IMR-90 (cell line): Measurements from ENCODE around the gene TTC23L. TPM values are rescaled to one million over a fixed set of nuclear protein-coding genes. Genes with fewer than 3 reads are reported as not detected.

Source experiments
- ATAC-seq: fragments of 200-7000 bp; cut with Tn5 transposase; 2 replicates; pipeline ENCODE4 v1.9.1; 2020; ENCODE audit warnings: low read depth, mild to moderate bottlenecking, moderate library complexity
- BruUV-seq: library from RNA; stranded (reverse); fragments of 400-500 nt; replicated peaks from 2 replicates; lab custom pipeline; 2021; lab: Mats Ljungman, UMichigan
- CTCF ChIA-PET: fragments of 300-600 bp; formaldehyde crosslinking; extraction: SDS; loops from one replicate; lab custom pipeline; 2021; ENCODE audit warnings: antibody characterized with exemption; lab: Yijun Ruan, JAX
- POLR2A ChIA-PET: fragments of 300-600 bp; sonication (Branson Sonifier 250); formaldehyde crosslinking; loops from one replicate; lab custom pipeline; 2022; ENCODE audit warnings: antibody characterized with exemption; ENCODE audit not compliant: unreplicated experiment; lab: Charles Lee
- DNase-seq: peaks from one replicate; pipeline ENCODE4 v3.0.0; 2013
- H2AFZ ChIP-seq: replicated peaks from 2 replicates; pipeline ENCODE3; 2013; ENCODE audit warnings: low read length, mild to moderate bottlenecking; ENCODE audit not compliant: poor library complexity
- H2AK5ac ChIP-seq: 2 replicates; pipeline ENCODE4 v1.6.1; 2013; ENCODE audit warnings: low read depth, low read length, inconsistent platforms
- H2AK9ac ChIP-seq: replicated peaks from 2 replicates; pipeline ENCODE3; 2013; ENCODE audit warnings: mild to moderate bottlenecking, low read depth, low read length, moderate library complexity; ENCODE audit not compliant: poor library complexity
- H2BK120ac ChIP-seq: 2 replicates; pipeline ENCODE4 v1.6.1; 2013; ENCODE audit warnings: low read depth, low read length, inconsistent platforms
- H2BK15ac ChIP-seq: 3 replicates; pipeline ENCODE4 v1.6.1; 2013; ENCODE audit warnings: low read depth, low read length, inconsistent platforms
- H2BK20ac ChIP-seq: 2 replicates; pipeline ENCODE4 v1.6.1; 2013; ENCODE audit warnings: low read depth, mild to moderate bottlenecking, inconsistent platforms, low read length, moderate library complexity
- H2BK5ac ChIP-seq: 2 replicates; pipeline ENCODE4 v1.6.1; 2013; ENCODE audit warnings: mild to moderate bottlenecking, low read depth, low read length, inconsistent platforms; ENCODE audit not compliant: poor library complexity, severe bottlenecking
- H3K14ac ChIP-seq: replicated peaks from 2 replicates; pipeline ENCODE4 v1.6.1; 2013; ENCODE audit warnings: low read depth, low read length, inconsistent platforms
- H3K18ac ChIP-seq: 2 replicates; pipeline ENCODE4 v1.6.1; 2013; ENCODE audit warnings: low read depth, low read length, control low read depth
- H3K23ac ChIP-seq: 2 replicates; pipeline ENCODE4 v1.6.1; 2013; ENCODE audit warnings: low read depth, low read length, inconsistent platforms
- H3K27ac ChIP-seq: 2 replicates; pipeline ENCODE4 v1.5.1; 2013; ENCODE audit warnings: mild to moderate bottlenecking, control low read depth, low read length; ENCODE audit not compliant: insufficient read depth
- H3K27me3 ChIP-seq: 2 replicates; pipeline ENCODE4 v1.6.1; 2013; ENCODE audit warnings: low read length; ENCODE audit not compliant: control insufficient read depth, insufficient read depth
- H3K36me3 ChIP-seq: 2 replicates; pipeline ENCODE4 v1.6.1; 2013; ENCODE audit warnings: low read length, mixed read lengths; ENCODE audit not compliant: control insufficient read depth, insufficient read depth
- H3K4ac ChIP-seq: 2 replicates; pipeline ENCODE4 v1.6.1; 2013; ENCODE audit warnings: low read depth, low read length, inconsistent platforms
- H3K4me1 ChIP-seq: 2 replicates; pipeline ENCODE4 v1.6.1; 2013; ENCODE audit warnings: low read length, mixed read lengths; ENCODE audit not compliant: control insufficient read depth, insufficient read depth
- H3K4me2 ChIP-seq: 2 replicates; pipeline ENCODE4 v1.6.1; 2013; ENCODE audit warnings: low read depth, mild to moderate bottlenecking, control low read depth, low read length, moderate library complexity
- H3K4me3 ChIP-seq: 2 replicates; pipeline ENCODE4 v1.5.1; 2013; ENCODE audit warnings: low read depth, mild to moderate bottlenecking, control low read depth, low read length, moderate library complexity; ENCODE audit not compliant: insufficient read depth
- H3K56ac ChIP-seq: 2 replicates; pipeline ENCODE4 v1.6.1; 2013; ENCODE audit warnings: low read length, inconsistent platforms; ENCODE audit not compliant: insufficient read depth; ENCODE audit errors: extremely low read depth
- H3K79me1 ChIP-seq, 2 experiments: 2 replicates each; pipeline ENCODE4 v1.6.1; 2013; ENCODE audit warnings: low read length in 2 of 2, inconsistent platforms in 1 of 2, low read depth in 1 of 2
- H3K9ac ChIP-seq: 2 replicates; pipeline ENCODE4 v1.6.1; 2013; ENCODE audit warnings: low read depth, low read length, control low read depth
- H3K9me1 ChIP-seq: 2 replicates; pipeline ENCODE4 v1.6.1; 2013; ENCODE audit warnings: low read length, inconsistent platforms; ENCODE audit not compliant: insufficient read depth
- H3K9me3 ChIP-seq: 2 replicates; pipeline ENCODE4 v1.6.1; 2013; ENCODE audit warnings: low read length; ENCODE audit not compliant: control insufficient read depth, insufficient read depth
- H4K20me1 ChIP-seq: 2 replicates; pipeline ENCODE4 v1.6.1; 2013; ENCODE audit warnings: low read length, inconsistent platforms; ENCODE audit not compliant: insufficient read depth
- H4K5ac ChIP-seq: 2 replicates; pipeline ENCODE4 v1.6.1; 2013; ENCODE audit warnings: mild to moderate bottlenecking, low read depth, low read length, control low read depth
- H4K8ac ChIP-seq, 2 experiments: 2 replicates each; pipeline ENCODE4 v1.6.1; 2013; ENCODE audit warnings: low read depth in 2 of 2, low read length in 2 of 2, control low read depth in 1 of 2, inconsistent platforms in 1 of 2
- H4K91ac ChIP-seq: 2 replicates; pipeline ENCODE4 v1.6.1; 2013; ENCODE audit warnings: low read depth, low read length, inconsistent platforms; ENCODE audit not compliant: insufficient read depth
- BHLHE40 ChIP-seq: fragments of 150-350 bp; IDR thresholded peaks from 2 replicates; pipeline ENCODE4 v1.6.1; 2016; ENCODE audit warnings: mild to moderate bottlenecking, low read depth, low read length
- CEBPB ChIP-seq: IDR thresholded peaks from 2 replicates; pipeline ENCODE4 v1.6.1; 2012; ENCODE audit warnings: low read depth, low read length, improper control_type of control experiment
- CHD1 ChIP-seq: IDR thresholded peaks from 2 replicates; pipeline ENCODE4 v1.6.1; 2012; ENCODE audit warnings: low read depth, low read length, improper control_type of control experiment
- CTCF ChIP-seq: conservative IDR thresholded peaks from 2 replicates; pipeline ENCODE4 v1.5.1; 2012; ENCODE audit warnings: mild to moderate bottlenecking, low read depth, low read length, improper control_type of control experiment
- ELK1 ChIP-seq: fragments of 150-350 bp; IDR thresholded peaks from 2 replicates; pipeline ENCODE4 v1.6.1; 2016; ENCODE audit warnings: low read depth, mild to moderate bottlenecking, low read length, moderate library complexity, borderline replicate concordance
- FOS ChIP-seq: fragments of 150-350 bp; IDR thresholded peaks from 2 replicates; pipeline ENCODE4 v1.6.1; 2016; ENCODE audit warnings: low read depth, low read length
- MAFK ChIP-seq: IDR thresholded peaks from 2 replicates; pipeline ENCODE4 v1.6.1; 2012; ENCODE audit warnings: low read depth, low read length, improper control_type of control experiment
- MAZ ChIP-seq: IDR thresholded peaks from 2 replicates; pipeline ENCODE4 v1.6.1; 2012; ENCODE audit warnings: low read depth, mild to moderate bottlenecking, low read length, improper control_type of control experiment, moderate library complexity, borderline replicate concordance
- MXI1 ChIP-seq: IDR thresholded peaks from 2 replicates; pipeline ENCODE4 v1.6.1; 2012; ENCODE audit warnings: low read depth, mild to moderate bottlenecking, low read length, moderate library complexity, borderline replicate concordance
- NFE2L2 ChIP-seq: fragments of 150-350 bp; IDR thresholded peaks from 2 replicates; pipeline ENCODE4 v1.6.1; 2016; ENCODE audit warnings: low read depth, mild to moderate bottlenecking, low read length
- POLR2A ChIP-seq: IDR thresholded peaks from 2 replicates; pipeline ENCODE4 v1.6.1; 2012; ENCODE audit warnings: mild to moderate bottlenecking, low read depth, low read length
- RAD21 ChIP-seq: IDR thresholded peaks from 2 replicates; pipeline ENCODE4 v1.6.1; 2012; ENCODE audit warnings: low read length, improper control_type of control experiment
- RCOR1 ChIP-seq: IDR thresholded peaks from 2 replicates; pipeline ENCODE4 v1.6.1; 2012; ENCODE audit warnings: mild to moderate bottlenecking, low read length, improper control_type of control experiment; ENCODE audit not compliant: insufficient replicate concordance
- RFX5 ChIP-seq: IDR thresholded peaks from 2 replicates; pipeline ENCODE4 v1.8.0; 2012; ENCODE audit warnings: low read depth, mild to moderate bottlenecking, low read length, moderate library complexity
- USF2 ChIP-seq: fragments of 150-350 bp; IDR thresholded peaks from 2 replicates; pipeline ENCODE4 v1.6.1; 2017; ENCODE audit warnings: mild to moderate bottlenecking, antibody characterized with exemption, low read length, low read depth
- WGBS, 2 experiments: methylation state at CpG; one replicate each; pipeline versions ENCODE4 v1.1.5 to v1.1.7; 2013; ENCODE audit warnings: missing lambda C conversion rate in 2 of 2; ENCODE audit not compliant: insufficient read length in 1 of 2; ENCODE audit errors: extremely low coverage in 2 of 2; 5-methylcytosine and 5-hydroxymethylcytosine counted together
- dilution Hi-C: fragments of 300-500 bp; cut with HindIII; formaldehyde crosslinking; loops from one replicate; pipeline ENCODE4 v1.14.3; 2018; ENCODE audit warnings: low sequenced_read_pairs; ENCODE audit not compliant: unreplicated experiment
- in situ Hi-C: fragments of 300-500 bp; cut with MboI; formaldehyde crosslinking; loops from 3 replicates; pipeline ENCODE4 v1.14.3; 2019; ENCODE audit warnings: low sequenced_read_pairs, inconsistent platforms, mixed read lengths
- intact Hi-C: fragments of 100-400 bp; cut with micrococcal nuclease; formaldehyde crosslinking; loops from 2 replicates; pipeline ENCODE4 v1.10.0; 2022
- polyA plus RNA-seq, 3 experiments: library from polyadenylated mRNA; depleted of rRNA; stranded (reverse); fragments of >200 nt; gene quantifications; 2 replicates each; pipeline ENCODE4 v1.2.3, GENCODE V29; 2012; ENCODE audit warnings: low replicate concordance in 1 of 3
- total RNA-seq: library from RNA; depleted of rRNA; stranded (reverse); fragments of >200 nt; gene quantifications from 2 replicates; pipeline ENCODE4 v1.2.3, GENCODE V29; 2012

Gene TTC23L
- total and polyA plus RNA-seq, 2 of the 4 experiments (the other 2 are of a cell fraction), result under 0.01 TPM; not detected in 1

- Histone ChIP-seq H3K36me3 (no peaks in the 10 kb centered on the region), H2BK120ac (no peak overlapping the region), H2AK5ac (no peak overlapping the region), H3K9me1 (no peaks in the 10 kb centered on the region), H3K23ac (no peak overlapping the region), H3K27ac (no peak overlapping the region), H4K8ac (no peak overlapping the region), H3K9ac (no peak overlapping the region), H2BK15ac (no peak overlapping the region), H3K14ac (no peak overlapping the region), H2BK5ac (no peak overlapping the region), H2AK9ac (no peak overlapping the region), H3K56ac (no peak overlapping the region), H3K4ac (no peak overlapping the region), H4K20me1 (no peaks in the 10 kb centered on the region), H3K79me1 (no peaks in the 10 kb centered on the region), H3K4me2 (no peak overlapping the region), H4K91ac (no peak overlapping the region), H3K9me3 (peaks cover 2% of the 10 kb centered on the region; the same call in 1 of the 2 replicates), H3K4me3 (no peak overlapping the region), H3K4me1 (peaks cover 3% of the 10 kb centered on the region; the same call in 1 of the 2 replicates), H2AFZ (no peak overlapping the region), H4K5ac (no peak overlapping the region; the same call in 1 of the 2 replicates), H3K18ac (no peak overlapping the region; the same call in 1 of the 2 replicates), H2BK20ac (no peak overlapping the region), H3K27me3 (no peaks in the 10 kb centered on the region)
- whole genome bisulfite sequencing, 2 experiments, result no CpG with 5 or more reads among the region's 3 CpGs
- intact Hi-C loops (loop anchor here (5.0 kb wide), 1 partner anchor 53 kb away; no protein-coding TSS in a partner anchor), in situ Hi-C loops (no loop called here), dilution Hi-C loops (no loop called here)
- no TSS peak for BruUV-seq
- ATAC-seq (no peak), DNase-seq (no peak)
- POLR2A ChIA-PET, result interaction anchor here (0.6 kb wide), 1 partner anchor 13 kb away, joined by 15 read pairs; no protein-coding TSS in a partner anchor
- CTCF ChIA-PET, result no interaction called here
- no peak for TF ChIP-seq CEBPB
- no peak for TF ChIP-seq USF2
- TF ChIP-seq FOS, result no peak
- no peak for TF ChIP-seq CTCF
- no peak for TF ChIP-seq MXI1
- no peak for TF ChIP-seq ELK1
- no peak for TF ChIP-seq RAD21
- TF ChIP-seq BHLHE40, result no peak
- no peak for TF ChIP-seq POLR2A
- no peak for TF ChIP-seq RFX5
- TF ChIP-seq MAZ, result no peak
- TF ChIP-seq RCOR1, result no peak
- no peak for TF ChIP-seq MAFK
- no peak for TF ChIP-seq NFE2L2
- no peak for TF ChIP-seq CHD1
Observed at GRCh38 chr5:34844106-34844505, 5.1 kb downstream of the TTC23L start.
